SK-N-SH (cell line): ENCODE data around the gene RCOR2. TPM values are rescaled to one million over a fixed set of nuclear protein-coding genes. Genes with fewer than 3 reads are reported as not detected.

ENCODE experiments used
- CTCF ChIA-PET: fragments of 300-600, 350-600 bp; formaldehyde crosslinking; extraction: SDS; loops from one replicate; lab custom pipeline; 2021; lab: Yijun Ruan, JAX
- POLR2A ChIA-PET: fragments of 350-600 bp; sonication (Branson Sonifier 250); formaldehyde crosslinking; extraction: SDS; loops from one replicate; lab custom pipeline; 2020; ENCODE audit warnings: antibody characterized with exemption, inconsistent platforms; lab: Yijun Ruan, JAX
- DNase-seq: peaks from one replicate; pipeline ENCODE4 v3.0.0; 2012
- H2AFZ ChIP-seq: fragments of 200-600 bp; sonication (generic); 2 replicates; pipeline ENCODE4 v1.8.1; 2016; ENCODE audit warnings: antibody characterized with exemption, mild to moderate bottlenecking, low read depth
- H3F3A ChIP-seq: fragments of 200-600 bp; sonication (generic); replicated peaks from 2 replicates; pipeline ENCODE3; 2016; ENCODE audit warnings: antibody characterized with exemption, mild to moderate bottlenecking; ENCODE audit not compliant: insufficient read depth
- H3K27ac ChIP-seq, 2 experiments: fragments of 200-500 bp in 1 of 2; fragments of 200-600 bp in 1 of 2; sonication (Bioruptor generic) in 1 of 2; sonication (generic), shearing (Covaris generic) in 1 of 2; 2 replicates each; pipeline versions ENCODE4 v1.5.1 to v1.6.1; 2014 to 2016; ENCODE audit warnings: low read depth in 2 of 2, inconsistent platforms in 1 of 2, low read length in 1 of 2, mild to moderate bottlenecking in 1 of 2, mixed read lengths in 1 of 2
- H3K27me3 ChIP-seq: fragments of 200-600 bp; sonication (generic), shearing (Covaris generic); 2 replicates; pipeline ENCODE4 v1.6.1; 2016; ENCODE audit warnings: mixed run types; ENCODE audit not compliant: insufficient read depth
- H3K36me3 ChIP-seq, 2 experiments: fragments of 200-500 bp in 1 of 2; fragments of 200-600 bp in 1 of 2; sonication (Bioruptor generic) in 1 of 2; sonication (generic) in 1 of 2; replicated peaks in 1 of 2; 2 replicates each; pipeline versions ENCODE3 to v1.5.1; 2014 to 2016; ENCODE audit warnings: low read length in 1 of 2, mild to moderate bottlenecking in 1 of 2; ENCODE audit not compliant: insufficient read depth in 2 of 2, control insufficient read depth in 1 of 2
- H3K4me1 ChIP-seq, 2 experiments: fragments of 200-500 bp in 1 of 2; fragments of 200-600 bp in 1 of 2; sonication (Bioruptor generic) in 1 of 2; sonication (generic), shearing (Covaris generic) in 1 of 2; 2 replicates each; pipeline versions ENCODE4 v1.5.1 to v1.6.1; 2014 to 2016; ENCODE audit warnings: low read depth in 1 of 2, low read length in 1 of 2, mixed run types in 1 of 2; ENCODE audit not compliant: insufficient read depth in 2 of 2, control insufficient read depth in 1 of 2
- H3K4me2 ChIP-seq: fragments of 200-600 bp; sonication (generic), shearing (Covaris generic); 2 replicates; pipeline ENCODE4 v1.6.1; 2017; ENCODE audit warnings: mixed run types
- H3K4me3 ChIP-seq, 2 experiments: fragments of 200-500 bp in 1 of 2; fragments of 200-600 bp in 1 of 2; sonication (Bioruptor generic) in 1 of 2; sonication (generic), shearing (Covaris generic) in 1 of 2; 2 replicates each; pipeline versions ENCODE4 v1.5.1 to v1.8.1; 2014 to 2016; ENCODE audit warnings: low read depth in 2 of 2, inconsistent platforms in 1 of 2, low read length in 1 of 2, mild to moderate bottlenecking in 1 of 2, mixed read lengths in 1 of 2, moderate library complexity in 1 of 2
- H3K79me2 ChIP-seq: fragments of 200-600 bp; sonication (generic); 2 replicates; pipeline ENCODE4 v1.8.1; 2017; ENCODE audit warnings: mild to moderate bottlenecking; ENCODE audit not compliant: insufficient read depth
- H3K9ac ChIP-seq: fragments of 200-600 bp; sonication (generic); 2 replicates; pipeline ENCODE4 v1.6.1; 2017; ENCODE audit warnings: mixed run types
- H3K9me2 ChIP-seq: fragments of 200-600 bp; sonication (generic); 2 replicates; pipeline ENCODE4 v1.6.1; 2017; ENCODE audit warnings: mixed run types
- H3K9me3 ChIP-seq: fragments of 200-600 bp; sonication (generic); 2 replicates; pipeline ENCODE4 v1.6.1; 2017; ENCODE audit warnings: mixed run types, mild to moderate bottlenecking, moderate library complexity
- H4K20me1 ChIP-seq: fragments of 200-600 bp; sonication (generic); 2 replicates; pipeline ENCODE4 v1.6.1; 2017; ENCODE audit warnings: mild to moderate bottlenecking, mixed run types; ENCODE audit not compliant: insufficient read depth
- ELF1 ChIP-seq: IDR thresholded peaks from 2 replicates; pipeline ENCODE4 v1.4.0; 2012
- EZH2phosphoT487 ChIP-seq: fragments of 200-600 bp; sonication (generic); IDR thresholded peaks from 2 replicates; pipeline ENCODE4 v1.6.1; 2017; ENCODE audit warnings: low read depth, mixed run types, mild to moderate bottlenecking, antibody characterized with exemption, moderate library complexity, borderline replicate concordance
- FOXJ3 ChIP-seq: sonication (generic); formaldehyde crosslinking; IDR thresholded peaks from 2 replicates; pipeline ENCODE4 v1.5.1; 2020; ENCODE audit warnings: mild to moderate bottlenecking, missing genetic modification reagents
- MXI1 ChIP-seq: IDR thresholded peaks from 2 replicates; pipeline ENCODE4 v1.6.1; 2012; ENCODE audit warnings: mild to moderate bottlenecking, low read depth, low read length, improper control_type of control experiment
- NFIC ChIP-seq: IDR thresholded peaks from 2 replicates; pipeline ENCODE4 v1.4.0; 2012; ENCODE audit warnings: borderline replicate concordance
- RCOR1 ChIP-seq: fragments of 150-350 bp; IDR thresholded peaks from 2 replicates; pipeline ENCODE4 v1.6.1; 2017; ENCODE audit warnings: antibody characterized with exemption, low read length
- YY1 ChIP-seq: IDR thresholded peaks from 2 replicates; pipeline ENCODE4 v1.4.0; 2012; ENCODE audit warnings: low read depth, mild to moderate bottlenecking
- WGBS: methylation state at CpG from one replicate; pipeline ENCODE4 v1.1.6; 2017; ENCODE audit warnings: low lambda C conversion rate; 5-methylcytosine and 5-hydroxymethylcytosine counted together
- polyA plus RNA-seq, 3 experiments: library from polyadenylated mRNA; depleted of rRNA; stranded (reverse); fragments of >200 nt; gene quantifications; 2 replicates each; pipeline ENCODE4 v1.2.3, GENCODE V29; 2012
- TF ChIP-seq, protein P1 (sequence below): IDR thresholded peaks from 2 replicates; pipeline ENCODE4 v1.4.0; 2012; ENCODE audit warnings: low read depth, borderline replicate concordance
- TF ChIP-seq, protein P2 (sequence below): fragments of 200-600 bp; sonication (generic); IDR thresholded peaks from 2 replicates; pipeline ENCODE4 v1.6.1; 2017; ENCODE audit warnings: antibody characterized with exemption, mild to moderate bottlenecking, moderate library complexity
- TF ChIP-seq, protein P3 (sequence below): IDR thresholded peaks from 2 replicates; pipeline ENCODE4; 2012
- TF ChIP-seq, protein P4 (sequence below): IDR thresholded peaks from 2 replicates; pipeline ENCODE4 v1.4.0; 2012; ENCODE audit warnings: low read depth

Gene RCOR2
- polyA plus RNA-seq, 1 of the 3 experiments (the other 2 are of a cell fraction), result 1.1 TPM

DNA sequence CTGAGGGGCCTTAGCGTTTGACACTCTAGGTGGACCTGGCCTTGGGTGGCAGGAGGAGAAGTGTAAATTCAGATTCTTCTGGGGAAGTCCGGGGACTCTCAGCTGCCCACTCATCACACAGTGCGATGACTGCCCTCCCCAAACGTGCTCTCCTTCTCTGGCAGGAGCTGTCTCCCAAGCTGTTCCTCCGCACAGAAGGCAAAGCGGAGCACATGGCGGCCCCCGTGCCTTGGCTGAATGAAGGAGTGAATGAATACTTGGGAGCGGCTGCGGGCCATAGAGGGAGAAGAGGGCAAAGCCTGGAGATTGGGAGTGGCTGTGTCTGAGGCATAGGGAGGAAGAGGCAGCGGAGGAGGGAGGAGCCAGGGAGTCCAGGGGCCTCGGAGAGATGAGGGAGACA is 14.9 kb upstream of the RCOR2 start:
- no peak overlapping the region for H3K9ac ChIP-seq
- CTCF ChIA-PET, result interaction anchor here (0.6 to 1.3 kb wide), 2 partner anchors 16 to 1654 kb away, joined by 3 read pairs; no protein-coding TSS in a partner anchor
- H3K4me2 ChIP-seq, result no peak overlapping the region
- 81% methylated on average over 11 of the region's 12 CpGs for WGBS
- no peak overlapping the region for H3K27ac ChIP-seq
- no peaks in the 10 kb centered on the region for H3F3A ChIP-seq
- TF ChIP-seq MXI1, result no peak
- no peak for TF ChIP-seq EZH2phosphoT487
- no peak for TF ChIP-seq NFIC
- no peak for TF ChIP-seq YY1
- TF ChIP-seq FOXJ3 (CRISPR knock-in tag), result no peak
- TF ChIP-seq, protein P1, sequence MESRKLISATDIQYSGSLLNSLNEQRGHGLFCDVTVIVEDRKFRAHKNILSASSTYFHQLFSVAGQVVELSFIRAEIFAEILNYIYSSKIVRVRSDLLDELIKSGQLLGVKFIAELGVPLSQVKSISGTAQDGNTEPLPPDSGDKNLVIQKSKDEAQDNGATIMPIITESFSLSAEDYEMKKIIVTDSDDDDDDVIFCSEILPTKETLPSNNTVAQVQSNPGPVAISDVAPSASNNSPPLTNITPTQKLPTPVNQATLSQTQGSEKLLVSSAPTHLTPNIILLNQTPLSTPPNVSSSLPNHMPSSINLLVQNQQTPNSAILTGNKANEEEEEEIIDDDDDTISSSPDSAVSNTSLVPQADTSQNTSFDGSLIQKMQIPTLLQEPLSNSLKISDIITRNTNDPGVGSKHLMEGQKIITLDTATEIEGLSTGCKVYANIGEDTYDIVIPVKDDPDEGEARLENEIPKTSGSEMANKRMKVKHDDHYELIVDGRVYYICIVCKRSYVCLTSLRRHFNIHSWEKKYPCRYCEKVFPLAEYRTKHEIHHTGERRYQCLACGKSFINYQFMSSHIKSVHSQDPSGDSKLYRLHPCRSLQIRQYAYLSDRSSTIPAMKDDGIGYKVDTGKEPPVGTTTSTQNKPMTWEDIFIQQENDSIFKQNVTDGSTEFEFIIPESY, result no peak
- TF ChIP-seq ELF1, result no peak
- TF ChIP-seq, protein P2, sequence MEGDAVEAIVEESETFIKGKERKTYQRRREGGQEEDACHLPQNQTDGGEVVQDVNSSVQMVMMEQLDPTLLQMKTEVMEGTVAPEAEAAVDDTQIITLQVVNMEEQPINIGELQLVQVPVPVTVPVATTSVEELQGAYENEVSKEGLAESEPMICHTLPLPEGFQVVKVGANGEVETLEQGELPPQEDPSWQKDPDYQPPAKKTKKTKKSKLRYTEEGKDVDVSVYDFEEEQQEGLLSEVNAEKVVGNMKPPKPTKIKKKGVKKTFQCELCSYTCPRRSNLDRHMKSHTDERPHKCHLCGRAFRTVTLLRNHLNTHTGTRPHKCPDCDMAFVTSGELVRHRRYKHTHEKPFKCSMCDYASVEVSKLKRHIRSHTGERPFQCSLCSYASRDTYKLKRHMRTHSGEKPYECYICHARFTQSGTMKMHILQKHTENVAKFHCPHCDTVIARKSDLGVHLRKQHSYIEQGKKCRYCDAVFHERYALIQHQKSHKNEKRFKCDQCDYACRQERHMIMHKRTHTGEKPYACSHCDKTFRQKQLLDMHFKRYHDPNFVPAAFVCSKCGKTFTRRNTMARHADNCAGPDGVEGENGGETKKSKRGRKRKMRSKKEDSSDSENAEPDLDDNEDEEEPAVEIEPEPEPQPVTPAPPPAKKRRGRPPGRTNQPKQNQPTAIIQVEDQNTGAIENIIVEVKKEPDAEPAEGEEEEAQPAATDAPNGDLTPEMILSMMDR, result no peak
- no peak for TF ChIP-seq RCOR1
- TF ChIP-seq, protein P3, sequence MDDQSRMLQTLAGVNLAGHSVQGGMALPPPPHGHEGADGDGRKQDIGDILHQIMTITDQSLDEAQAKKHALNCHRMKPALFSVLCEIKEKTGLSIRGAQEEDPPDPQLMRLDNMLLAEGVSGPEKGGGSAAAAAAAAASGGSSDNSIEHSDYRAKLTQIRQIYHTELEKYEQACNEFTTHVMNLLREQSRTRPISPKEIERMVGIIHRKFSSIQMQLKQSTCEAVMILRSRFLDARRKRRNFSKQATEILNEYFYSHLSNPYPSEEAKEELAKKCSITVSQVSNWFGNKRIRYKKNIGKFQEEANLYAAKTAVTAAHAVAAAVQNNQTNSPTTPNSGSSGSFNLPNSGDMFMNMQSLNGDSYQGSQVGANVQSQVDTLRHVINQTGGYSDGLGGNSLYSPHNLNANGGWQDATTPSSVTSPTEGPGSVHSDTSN, result no peak
- TF ChIP-seq, protein P4, sequence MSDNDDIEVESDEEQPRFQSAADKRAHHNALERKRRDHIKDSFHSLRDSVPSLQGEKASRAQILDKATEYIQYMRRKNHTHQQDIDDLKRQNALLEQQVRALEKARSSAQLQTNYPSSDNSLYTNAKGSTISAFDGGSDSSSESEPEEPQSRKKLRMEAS, result no peak
- TF ChIP-seq, all 33 proteins: peak for 0
- no peaks in the 10 kb centered on the region for H3K79me2 ChIP-seq
- DNase-seq, result no peak
- no peak overlapping the region for H3K4me3 ChIP-seq
- H3K36me3 ChIP-seq, result no peaks in the 10 kb centered on the region
- no peaks in the 10 kb centered on the region for H3K9me2 ChIP-seq
- H3K27me3 ChIP-seq, result no peaks in the 10 kb centered on the region
- H4K20me1 ChIP-seq, result no peaks in the 10 kb centered on the region
- POLR2A ChIA-PET, result interaction anchor here (1.3 kb wide), 1 partner anchor 14 kb away, joined by 5 read pairs; the partner anchor contains the start of gene RCOR2
- H3K4me1 ChIP-seq, result no peaks in the 10 kb centered on the region
- no peaks in the 10 kb centered on the region for H3K9me3 ChIP-seq
- H2AFZ ChIP-seq, result no peak overlapping the region

DNA sequence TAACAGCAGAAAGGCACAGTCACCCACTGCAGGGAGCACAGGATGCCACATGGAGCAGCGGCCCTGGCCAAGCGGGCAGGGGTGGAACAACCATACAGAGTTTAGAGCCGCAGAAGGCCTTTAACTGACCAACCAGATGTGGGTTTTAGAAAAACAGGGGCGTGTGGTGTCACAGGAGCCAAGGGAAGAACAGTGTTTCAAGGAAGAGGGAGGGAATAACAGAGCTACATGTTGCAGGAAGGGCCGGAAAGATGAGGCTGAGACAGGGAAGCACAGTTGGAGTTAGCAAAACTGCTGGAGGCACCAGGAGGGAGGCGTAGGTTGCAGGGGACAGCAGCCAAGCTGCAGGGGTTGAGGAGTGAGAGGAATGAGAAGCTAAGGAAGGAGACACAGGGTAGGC is 14.1 kb upstream of the RCOR2 start:
- no peaks in the 10 kb centered on the region for H3K9me3 ChIP-seq
- no peaks in the 10 kb centered on the region for H3K4me1 ChIP-seq
- H3K4me3 ChIP-seq, result no peak overlapping the region
- WGBS, result 78% methylated on average over 6 of the region's 6 CpGs
- H3K27ac ChIP-seq, result no peak overlapping the region
- H2AFZ ChIP-seq, result no peak overlapping the region
- no peak for DNase-seq
- no peak overlapping the region for H3K4me2 ChIP-seq
- no peaks in the 10 kb centered on the region for H3K9me2 ChIP-seq
- no peaks in the 10 kb centered on the region for H3F3A ChIP-seq
- CTCF ChIA-PET, result interaction anchor here (0.6 to 1.3 kb wide), 3 partner anchors 11 to 1655 kb away, joined by 3 read pairs; no protein-coding TSS in a partner anchor
- no peaks in the 10 kb centered on the region for H4K20me1 ChIP-seq
- H3K27me3 ChIP-seq, result no peaks in the 10 kb centered on the region
- no peak overlapping the region for H3K9ac ChIP-seq
- POLR2A ChIA-PET, result interaction anchor here (1.3 kb wide), 1 partner anchor 13 kb away, joined by 5 read pairs; the partner anchor contains the start of gene RCOR2
- H3K79me2 ChIP-seq, result no peaks in the 10 kb centered on the region
- H3K36me3 ChIP-seq, result no peaks in the 10 kb centered on the region
- TF ChIP-seq MXI1, result no peak
- TF ChIP-seq, all 33 proteins: peak for 0
